Hematopoietic multipotent progenitor cell treated with erythropoietin and hydrocortisone succinate and interleukin-3 and kit ligand, for 17 days (in vitro differentiated cells): Measurements from ENCODE around the gene OR10C1.
"Not testable (repeated sequence)": the region's sequence is repeated elsewhere in the genome, so short reads cannot be mapped to it uniquely, and the experiment has no call there.

Source experiments
- DNase-seq: peaks from one replicate; pipeline ENCODE4 v3.0.0-alpha.2; 2015; ENCODE audit warnings: low spot score

OR10C1 gene

DNA sequence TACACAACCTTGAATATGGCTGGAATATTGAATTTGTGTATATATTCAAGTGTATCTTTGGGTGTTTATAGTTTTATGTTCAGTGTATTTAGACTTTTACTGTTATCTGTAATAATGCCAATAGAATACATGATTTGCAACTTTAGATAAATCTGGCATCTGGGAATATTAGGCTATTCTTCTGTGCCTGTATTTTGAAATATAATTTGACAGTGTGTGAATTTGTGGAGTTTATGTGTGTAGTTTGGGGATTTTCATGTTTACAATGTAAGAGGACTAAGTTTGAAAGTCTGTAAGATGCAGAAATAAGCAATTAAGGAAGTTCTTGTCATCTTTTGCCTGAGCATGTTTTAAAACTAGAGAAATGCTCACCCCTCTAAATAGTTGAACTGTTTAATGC is at the start of gene OR10C1:
Gene OR10C1, plus strand, starts transcription at position 301 of the 400 bp plus-strand sequence. CDS start 710 bp downstream, outside the sequence.
- no peak for DNase-seq

GRCh38 chr6:29395331-29395730 is 43.8 kb upstream of the OR10C1 start, which contains the start of gene OR12D2:
Gene OR12D2 (plus strand): TSS chr6:29395631. CDS start chr6:29396700, 1,069 bp downstream.
- DNase-seq = no peak

DNA sequence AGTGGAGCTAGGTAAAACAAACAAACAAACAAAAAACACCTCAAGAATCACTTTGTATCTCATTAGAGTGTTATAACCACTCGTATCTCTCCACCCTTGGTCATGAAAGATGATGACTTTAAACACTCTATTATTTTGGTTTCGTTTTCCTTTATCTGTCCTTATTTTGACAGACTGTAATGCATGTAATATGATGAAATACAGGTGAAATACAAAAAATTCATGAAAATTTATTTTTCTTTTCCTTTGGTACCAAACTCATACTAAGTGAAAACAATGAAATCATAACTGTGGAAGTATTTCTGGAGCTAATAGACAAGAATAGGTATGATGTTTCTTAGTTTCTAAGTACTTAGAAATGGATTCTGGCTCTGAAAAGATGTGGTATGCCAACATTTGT is 39.6 kb upstream of the OR10C1 start:
- DNase-seq = no peak

GRCh38 chr6:29403801-29404200 is 35.3 kb upstream of the OR10C1 start:
- DNase-seq = no peak

DNA sequence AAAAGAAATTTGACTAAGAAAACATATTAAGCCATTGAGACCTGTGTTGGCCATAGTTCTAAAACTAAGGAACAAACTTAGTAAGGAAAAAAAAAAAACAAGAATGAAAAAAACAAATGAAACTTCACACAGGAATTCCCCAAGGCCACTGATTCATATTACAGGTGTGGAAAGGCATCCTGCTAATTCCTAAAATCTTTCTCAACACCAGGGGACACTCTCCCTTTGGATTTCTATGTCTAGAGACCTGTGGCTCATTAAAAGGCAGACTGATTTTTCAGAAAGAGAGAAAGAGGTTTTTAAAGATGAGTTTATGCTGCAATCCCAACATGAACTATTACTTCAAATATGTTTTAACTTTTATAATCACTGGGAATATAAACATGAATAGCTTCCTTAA is 24.5 kb upstream of the OR10C1 start, which contains the start of gene OR12D1:
Gene OR12D1, plus strand, starts transcription at position 341 of the 400 bp plus-strand sequence.
- no peak for DNase-seq

DNA sequence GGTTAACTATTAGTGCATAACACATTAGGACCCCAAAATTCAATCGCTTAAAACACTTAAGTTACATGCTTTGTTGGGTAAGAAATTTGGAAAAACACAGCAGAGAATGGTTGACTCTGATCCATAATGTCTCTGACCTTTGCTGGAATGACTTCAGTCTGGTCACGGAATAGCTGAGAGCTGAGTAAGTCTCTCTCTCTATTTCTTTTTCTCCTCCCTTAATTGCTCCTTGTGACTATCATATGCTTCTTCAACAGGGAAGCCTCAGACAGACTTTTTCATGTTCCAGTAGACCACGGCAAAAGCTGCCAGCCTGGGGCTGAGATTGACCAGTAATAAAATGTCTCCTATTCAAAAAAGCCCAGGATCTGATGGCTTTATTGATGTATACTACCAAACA is 19.6 kb upstream of the OR10C1 start:
- no peak for DNase-seq

GRCh38 chr6:29424168-29424567 is 14.9 kb upstream of the OR10C1 start:
- DNase-seq = no peak

- no peak for DNase-seq
These were observed 14.5 kb upstream of the OR10C1 start for GRCh38 chr6:29424575-29424974.

DNA sequence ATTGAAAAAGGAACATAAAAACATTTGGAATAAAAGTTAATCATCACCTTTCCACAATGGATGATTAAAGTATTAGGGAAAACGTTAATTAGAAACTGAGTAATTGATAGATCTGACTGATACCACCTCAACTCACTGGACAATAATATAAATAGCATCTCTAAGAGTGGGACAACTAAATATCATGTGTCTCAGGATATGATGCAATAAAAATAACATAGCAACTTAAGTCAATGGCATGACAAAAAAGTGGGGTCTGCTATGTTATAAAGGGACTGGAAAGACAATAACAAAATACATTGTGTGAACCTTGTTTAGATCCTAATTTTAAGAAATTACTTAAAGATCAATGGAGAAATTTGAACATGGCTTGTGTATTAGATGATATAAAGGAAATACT is 14.0 kb upstream of the OR10C1 start:
- DNase-seq = no peak

DNA sequence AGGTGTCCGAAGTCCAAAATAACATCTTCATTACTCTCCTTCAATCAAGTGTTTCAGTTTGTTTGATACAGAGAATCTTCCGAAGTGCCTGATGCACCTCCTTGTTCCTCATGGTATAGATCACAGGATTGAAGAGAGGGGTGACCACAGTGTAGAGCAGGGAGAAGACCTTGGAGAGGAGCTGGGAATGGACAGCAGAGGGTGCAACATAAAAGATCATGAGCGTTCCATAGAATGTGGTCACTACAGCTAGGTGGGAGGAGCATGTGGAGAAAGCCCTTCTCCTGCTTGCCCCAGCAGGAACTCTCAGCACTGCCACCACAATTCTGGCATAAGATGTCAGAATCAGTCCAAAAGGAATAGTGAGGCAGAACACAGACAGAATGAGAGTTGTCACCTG is 12.5 kb upstream of the OR10C1 start:
- no peak for DNase-seq

- not testable (repeated sequence) for DNase-seq
These were observed 2.4 kb upstream of the OR10C1 start for GRCh38 chr6:29436730-29437129.

GRCh38 chr6:29442719-29443118 is 3.6 kb downstream of the OR10C1 start:
- no peak for DNase-seq

- DNase-seq = not testable (repeated sequence)
These were observed 4.9 kb downstream of the OR10C1 start for GRCh38 chr6:29444031-29444430.

GRCh38 chr6:29447670-29448069 is 8.6 kb downstream of the OR10C1 start:
- no peak for DNase-seq

- no peak for DNase-seq
These were observed 12.5 kb downstream of the OR10C1 start for GRCh38 chr6:29451471-29452193.

- no peak for DNase-seq
These were observed 17.9 kb downstream of the OR10C1 start, which contains the start of the genes OR11A1 and OR2H1 for GRCh38 chr6:29456971-29457370. Gene OR11A1 (minus strand): TSS chr6:29457071. CDS start chr6:29427641, 29,430 bp downstream. Gene OR2H1 (plus strand): TSS chr6:29457155. CDS start chr6:29461770, 4,615 bp downstream.

GRCh38 chr6:29461021-29461814 is 22.1 kb downstream of the OR10C1 start:
- no peak for DNase-seq

GRCh38 chr6:29462022-29462421 is 22.9 kb downstream of the OR10C1 start:
- DNase-seq = no peak

GRCh38 chr6:29465279-29465678 is 26.2 kb downstream of the OR10C1 start:
- no peak for DNase-seq

- DNase-seq = no peak
These were observed 26.7 kb downstream of the OR10C1 start for GRCh38 chr6:29465801-29466200.

DNA sequence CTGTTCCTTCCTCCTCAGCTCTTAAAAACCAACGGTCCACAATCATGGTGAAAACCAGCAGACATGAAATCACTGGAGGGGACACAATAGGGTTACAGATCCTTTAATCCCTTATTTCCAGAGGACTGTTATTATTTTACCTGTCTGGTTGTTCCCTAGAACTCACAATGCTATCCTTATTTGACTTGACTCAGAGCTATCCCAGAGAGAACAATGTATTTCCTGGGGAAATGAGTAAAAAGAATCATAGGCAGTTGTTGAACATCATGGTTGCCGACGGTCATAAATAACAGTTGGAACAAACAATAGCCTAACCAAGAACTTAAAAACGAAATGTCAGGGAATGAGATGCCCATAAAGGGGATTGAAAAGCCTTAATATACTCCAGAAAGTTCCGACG is 27.1 kb downstream of the OR10C1 start:
- DNase-seq = no peak

- no peak for DNase-seq
These were observed 35.9 kb downstream of the OR10C1 start for GRCh38 chr6:29474996-29475395.

- DNase-seq = no peak
These were observed 38.9 kb downstream of the OR10C1 start for GRCh38 chr6:29477923-29478450.
